Measurements from ENCODE around the gene RAB3IL1.

GRCh38 chr11:61880031-61880430 lies 37.3 kb downstream of the RAB3IL1 start:
- TF ChIP-seq CTCF (IDR thresholded peaks at IDR 0.05) (no peak), POLR2AphosphoS5 (IDR thresholded peaks at IDR 0.05) (no peak), POLR2A (IDR thresholded peaks at IDR 0.05) (no peak), EP300 (IDR thresholded peaks at IDR 0.05) (no peak)
